ENCODE data around the gene ATP9B.

ATP9B gene

DNA sequence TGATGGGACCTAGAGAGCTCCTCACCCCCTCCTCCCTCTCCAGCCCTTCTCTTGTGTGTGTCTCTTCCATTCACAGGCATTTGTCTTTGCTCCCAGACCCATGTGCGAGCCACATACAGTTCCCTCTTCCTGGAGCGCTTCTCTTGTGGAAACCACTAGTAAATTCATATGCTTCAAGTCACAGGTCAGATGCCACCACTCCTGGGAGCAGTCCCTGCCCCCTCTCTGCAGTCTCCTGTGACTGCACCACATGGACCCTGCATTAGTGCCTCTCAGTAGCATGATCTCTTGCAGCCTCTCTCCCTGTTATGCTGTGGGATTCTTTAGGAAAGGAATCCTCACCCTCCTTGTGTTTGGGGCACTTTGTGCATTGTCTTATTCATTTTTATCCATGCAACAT lies 230.1 kb downstream of the ATP9B start:
- no peak for DNase-seq

DNA sequence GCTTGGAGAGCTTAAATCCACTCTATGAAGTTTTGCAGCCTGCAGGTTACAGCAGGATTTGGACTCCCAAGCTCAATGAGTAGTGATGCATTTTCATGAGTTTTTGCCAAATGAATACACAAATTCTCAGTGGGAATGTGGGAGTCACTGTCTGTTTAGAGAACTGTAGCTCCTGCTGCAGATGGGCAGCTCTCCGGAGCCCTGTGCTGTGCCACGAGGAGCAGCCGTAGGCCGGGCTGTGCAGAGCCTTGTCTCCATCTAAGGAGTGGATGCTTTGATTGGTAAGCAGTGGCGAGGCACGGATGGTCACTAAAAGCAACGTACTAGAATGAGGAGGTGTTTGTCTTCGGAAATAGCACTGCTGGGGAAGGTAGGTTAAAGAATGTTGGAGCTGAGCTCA lies 230.5 kb downstream of the ATP9B start:
- DNase-seq: no peak

GRCh38 chr18:79300413-79300812 lies 231.2 kb downstream of the ATP9B start:
- DNase-seq: no peak

GRCh38 chr18:79302120-79302519 lies 232.9 kb downstream of the ATP9B start:
- no peak for DNase-seq

GRCh38 chr18:79305911-79306310 lies 236.7 kb downstream of the ATP9B start:
- no peak for DNase-seq

DNA sequence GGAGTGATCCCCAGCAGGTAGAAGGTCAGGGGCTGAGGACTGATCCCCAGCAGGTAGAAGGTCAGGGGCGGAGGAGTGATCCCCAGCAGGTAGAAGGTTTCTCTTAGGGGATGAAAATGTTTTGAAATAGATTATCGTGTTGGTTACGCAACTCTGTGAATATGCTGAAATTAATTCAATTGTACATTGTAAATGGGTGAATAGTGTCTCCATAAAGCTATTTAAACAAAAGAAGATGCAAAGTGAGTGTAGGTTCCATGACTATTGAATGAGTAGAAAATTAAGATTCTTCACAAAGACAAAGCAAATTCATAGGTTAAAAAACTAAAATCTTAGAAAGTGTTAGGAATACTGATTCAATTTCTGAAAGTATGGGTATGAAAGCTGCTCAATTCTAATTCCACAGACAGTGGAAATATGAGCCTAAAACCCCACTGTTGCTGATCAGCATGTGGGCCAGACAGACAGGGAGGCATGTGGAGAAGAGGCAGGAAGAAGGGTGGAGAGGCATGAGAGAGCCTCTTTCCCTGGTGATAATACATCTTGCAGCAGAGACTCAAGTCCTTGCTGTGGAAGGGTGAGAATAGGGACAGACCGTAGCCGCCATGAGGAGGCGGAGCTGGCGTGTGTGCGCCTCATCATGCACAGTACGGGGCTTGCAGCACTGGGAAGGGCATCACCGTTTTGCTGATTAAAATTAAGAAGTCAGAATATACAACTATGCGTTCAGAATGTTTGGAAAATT lies 240.6 kb downstream of the ATP9B start:
- DNase-seq: no peak

DNA sequence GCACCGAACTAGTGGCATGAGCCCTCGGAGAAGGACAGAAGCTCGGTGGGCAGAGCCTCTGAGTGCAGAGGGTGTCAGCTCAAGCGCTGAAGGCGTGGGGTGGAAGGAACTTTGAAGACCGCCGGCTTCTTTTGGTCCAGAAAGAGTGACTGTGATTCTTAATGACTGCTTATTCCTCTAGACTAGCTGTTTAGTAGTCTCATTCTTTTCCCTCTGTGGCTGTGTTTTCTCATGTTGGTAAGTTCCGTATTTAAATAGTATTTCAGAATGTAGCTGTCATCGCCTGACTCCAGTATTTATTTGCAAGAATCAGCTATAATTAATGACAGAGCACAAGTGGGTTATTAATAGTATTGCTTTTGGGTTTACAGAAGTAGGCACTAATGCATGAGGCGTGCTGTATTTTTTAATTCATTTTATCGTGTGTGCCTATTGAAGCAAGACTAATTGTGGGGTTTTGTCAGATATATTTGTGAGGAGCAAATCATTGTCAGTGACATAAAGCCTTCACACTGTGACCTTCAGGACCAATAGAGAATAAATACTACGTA lies 245.7 kb downstream of the ATP9B start:
- DNase-seq: no peak

GRCh38 chr18:79315596-79315995 lies 246.4 kb downstream of the ATP9B start:
- DNase-seq: no peak

- no peak for DNase-seq
These were observed 248.5 kb downstream of the ATP9B start for GRCh38 chr18:79317703-79318102.

DNA sequence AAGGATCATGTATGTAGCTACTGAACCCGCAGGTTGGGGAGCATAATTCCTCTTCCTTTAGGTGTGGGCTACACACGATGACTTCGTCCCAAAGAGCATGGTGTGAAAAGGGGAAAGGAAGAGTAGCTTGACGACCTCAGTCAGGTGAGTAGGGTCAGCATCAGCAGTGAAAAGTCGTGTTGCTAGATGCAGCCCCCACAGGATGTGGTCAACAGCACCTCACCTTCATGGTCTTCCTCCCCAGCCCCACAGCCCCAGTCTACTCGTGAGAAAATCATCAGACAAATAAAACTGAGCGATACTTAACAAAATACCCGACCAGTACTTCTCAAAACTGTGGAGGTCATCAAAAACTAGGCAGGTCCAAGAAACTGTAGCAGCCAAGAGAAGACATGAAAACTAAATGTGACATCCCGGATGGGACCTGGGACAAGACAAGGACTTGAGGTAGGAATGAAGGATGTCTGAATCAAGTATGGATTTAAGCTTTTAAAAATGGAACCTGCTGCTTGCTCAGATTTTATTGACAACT lies 249.0 kb downstream of the ATP9B start:
- peak; percentile 9 for DNase-seq

GRCh38 chr18:79320216-79320850 lies 251.1 kb downstream of the ATP9B start:
- no peak for DNase-seq

- DNase-seq: no peak
These were observed 252.6 kb downstream of the ATP9B start for GRCh38 chr18:79321625-79322405.

- DNase-seq: no peak
These were observed 253.2 kb downstream of the ATP9B start for GRCh38 chr18:79322441-79322840.

GRCh38 chr18:79323471-79323870 lies 254.3 kb downstream of the ATP9B start:
- no peak for DNase-seq

DNA sequence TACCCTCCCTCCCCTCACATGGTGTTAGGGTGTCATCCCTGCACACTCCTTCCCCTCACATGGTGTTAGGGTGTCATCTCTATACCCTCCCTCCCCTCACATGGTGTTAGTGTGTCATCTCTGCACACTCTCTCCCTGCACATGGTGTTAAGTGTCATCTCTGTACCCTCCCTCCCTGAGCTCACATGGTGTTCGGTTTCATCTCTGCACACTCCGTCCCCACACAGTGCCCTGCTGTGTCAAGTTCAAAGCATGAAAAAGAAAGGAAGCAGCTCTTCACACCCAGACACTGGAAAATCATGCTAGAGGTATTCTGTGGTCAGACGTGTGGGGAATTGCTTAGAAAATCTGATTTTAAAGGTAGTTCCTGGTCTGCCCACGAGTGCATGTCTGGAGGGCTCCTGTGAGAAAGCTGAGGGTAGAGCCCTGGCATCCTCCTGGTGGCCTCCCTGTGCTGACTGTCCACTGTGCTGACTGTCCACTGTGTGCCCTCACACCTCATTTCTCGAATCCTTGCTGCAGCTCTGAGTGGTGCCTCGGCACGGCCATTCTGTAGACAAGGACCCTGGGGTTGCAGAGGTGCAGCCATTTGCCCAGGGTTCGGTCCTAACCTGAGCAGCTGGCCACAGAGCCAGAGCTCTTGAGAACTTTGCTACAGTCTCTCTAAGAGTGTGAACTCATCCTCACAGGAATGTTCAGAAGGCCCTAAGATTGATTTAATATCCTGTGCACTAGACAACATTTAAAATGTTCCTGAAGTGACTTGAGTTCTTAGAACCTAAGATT lies 257.4 kb downstream of the ATP9B start:
- no peak for DNase-seq

DNA sequence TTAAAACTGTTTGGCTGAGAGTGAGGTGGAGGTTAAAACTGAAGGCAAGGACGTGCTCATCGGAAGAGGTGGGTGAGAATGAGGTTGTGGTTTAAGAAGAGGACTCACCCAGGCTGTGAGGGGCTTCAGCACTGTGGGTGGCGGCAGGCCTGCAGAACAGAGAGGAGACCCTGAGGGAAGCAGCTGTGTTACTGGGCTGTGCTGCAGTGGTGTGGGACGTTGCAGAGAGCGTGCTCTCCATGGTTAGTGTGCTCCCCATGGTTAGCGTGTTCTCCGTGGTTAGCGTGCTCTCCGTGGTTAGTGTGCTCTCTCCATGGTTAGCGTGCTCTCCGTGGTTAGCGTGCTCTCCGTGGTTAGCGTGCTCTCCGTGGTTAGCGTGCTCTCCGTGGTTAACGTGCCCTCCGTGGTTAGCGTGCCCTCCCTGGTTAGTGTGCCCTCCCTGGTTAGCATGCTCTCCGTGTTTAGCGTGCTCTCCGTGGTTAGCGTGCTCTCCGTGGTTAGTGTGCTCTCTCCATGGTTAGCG lies 258.1 kb downstream of the ATP9B start:
- no peak for DNase-seq

DNA sequence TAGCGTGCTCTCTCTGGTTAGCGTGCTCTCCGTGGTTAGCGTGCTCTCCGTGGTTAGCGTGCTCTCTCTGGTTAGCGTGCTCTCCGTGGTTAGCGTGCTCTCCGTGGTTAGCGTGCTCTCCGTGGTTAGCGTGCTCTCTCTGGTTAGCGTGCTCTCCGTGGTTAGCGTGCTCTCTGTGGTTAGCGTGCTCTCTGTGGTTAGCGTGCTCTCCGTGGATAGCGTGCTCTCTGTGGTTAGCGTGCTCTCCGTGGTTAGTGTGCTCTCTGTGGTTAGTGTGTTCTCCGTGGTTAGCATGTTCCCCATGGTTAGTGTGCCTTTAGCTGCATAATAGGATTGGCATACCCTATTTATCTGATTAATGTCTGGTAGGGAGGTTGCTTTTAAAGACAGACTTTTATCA lies 258.7 kb downstream of the ATP9B start:
- peak; percentile 15 for DNase-seq

DNA sequence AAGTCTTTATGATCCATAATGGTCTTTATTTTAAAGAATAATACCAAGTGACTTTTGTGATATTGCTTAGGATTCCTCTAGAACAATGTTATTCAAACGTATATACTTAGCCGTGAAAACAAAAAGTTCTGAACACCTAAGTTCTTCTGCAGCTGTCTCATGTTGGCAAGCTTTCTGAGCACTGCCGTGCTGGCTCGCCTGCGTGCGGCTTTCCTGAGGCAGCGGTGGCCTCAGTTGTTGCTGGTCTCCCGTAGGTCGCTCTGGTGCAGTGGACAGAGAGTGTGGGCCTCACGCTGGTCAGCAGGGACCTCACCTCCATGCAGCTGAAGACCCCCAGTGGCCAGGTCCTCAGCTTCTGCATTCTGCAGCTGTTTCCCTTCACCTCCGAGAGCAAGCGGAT lies 259.7 kb downstream of the ATP9B start:
- DNase-seq: no peak

DNA sequence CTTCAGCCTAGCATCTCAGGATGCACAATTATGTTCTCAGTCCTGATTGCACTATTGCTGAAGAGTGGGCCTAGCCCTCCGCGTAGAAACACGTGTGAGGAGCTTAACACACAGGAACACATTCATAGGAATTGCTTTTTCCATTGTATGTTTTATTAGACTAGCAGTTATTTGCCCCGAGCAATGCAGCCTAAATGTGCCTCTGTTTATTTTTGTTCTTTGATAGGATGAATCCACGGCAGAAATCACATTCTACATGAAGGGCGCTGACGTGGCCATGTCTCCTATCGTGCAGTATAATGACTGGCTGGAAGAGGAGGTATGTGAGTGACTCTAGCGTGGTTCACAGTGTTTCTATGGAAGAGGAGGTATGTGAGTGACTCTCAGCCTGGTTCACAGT lies 260.6 kb downstream of the ATP9B start:
- DNase-seq: no peak

- no peak for DNase-seq
These were observed 263.5 kb downstream of the ATP9B start for GRCh38 chr18:79332646-79333045.

GRCh38 chr18:79333046-79333445 lies 263.9 kb downstream of the ATP9B start:
- DNase-seq: no peak

DNA sequence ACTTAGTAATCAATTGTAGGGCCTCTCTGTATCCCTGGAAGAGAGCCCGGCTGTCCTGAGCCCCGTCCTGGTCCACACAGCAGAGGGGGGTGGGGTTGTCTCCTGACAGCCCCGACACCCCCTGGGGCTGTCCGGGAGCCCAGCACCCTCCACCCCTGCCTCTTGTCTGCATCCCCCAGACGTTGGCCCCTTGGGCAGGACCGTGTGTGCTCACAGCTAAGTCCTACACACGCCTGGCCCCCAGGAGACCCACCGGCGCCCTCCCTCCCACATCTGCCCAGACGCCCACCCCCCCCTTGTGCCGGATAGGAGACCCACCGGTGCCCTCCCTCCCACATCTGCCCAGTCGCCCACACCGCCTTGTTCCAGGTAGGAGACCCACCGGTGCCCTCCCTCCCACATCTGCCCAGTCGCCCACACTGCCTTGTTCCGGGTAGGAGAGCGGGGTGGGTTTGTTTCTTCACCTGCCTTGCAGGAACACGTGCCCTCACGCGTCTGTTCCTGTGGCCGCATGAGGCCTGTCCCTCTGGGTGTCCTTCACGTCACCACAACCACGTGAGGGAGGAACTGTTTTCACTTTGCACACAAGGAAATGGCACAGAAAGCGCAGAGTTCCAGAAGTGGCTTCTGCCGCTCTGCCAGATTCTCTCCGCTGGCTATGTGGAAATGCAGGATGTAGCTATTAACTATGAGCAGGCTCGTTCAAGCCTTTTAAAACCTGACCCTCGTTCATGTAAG lies 265.5 kb downstream of the ATP9B start:
- no peak for DNase-seq
